CD4-positive, alpha-beta T cell treated with Interleukin-21 for 1 hour (primary cell): ENCODE data around the gene RXRA.

ENCODE experiments used
- DNase-seq: peaks from one replicate; pipeline ENCODE4 v3.0.0-alpha.2; 2020

RXRA gene

DNA sequence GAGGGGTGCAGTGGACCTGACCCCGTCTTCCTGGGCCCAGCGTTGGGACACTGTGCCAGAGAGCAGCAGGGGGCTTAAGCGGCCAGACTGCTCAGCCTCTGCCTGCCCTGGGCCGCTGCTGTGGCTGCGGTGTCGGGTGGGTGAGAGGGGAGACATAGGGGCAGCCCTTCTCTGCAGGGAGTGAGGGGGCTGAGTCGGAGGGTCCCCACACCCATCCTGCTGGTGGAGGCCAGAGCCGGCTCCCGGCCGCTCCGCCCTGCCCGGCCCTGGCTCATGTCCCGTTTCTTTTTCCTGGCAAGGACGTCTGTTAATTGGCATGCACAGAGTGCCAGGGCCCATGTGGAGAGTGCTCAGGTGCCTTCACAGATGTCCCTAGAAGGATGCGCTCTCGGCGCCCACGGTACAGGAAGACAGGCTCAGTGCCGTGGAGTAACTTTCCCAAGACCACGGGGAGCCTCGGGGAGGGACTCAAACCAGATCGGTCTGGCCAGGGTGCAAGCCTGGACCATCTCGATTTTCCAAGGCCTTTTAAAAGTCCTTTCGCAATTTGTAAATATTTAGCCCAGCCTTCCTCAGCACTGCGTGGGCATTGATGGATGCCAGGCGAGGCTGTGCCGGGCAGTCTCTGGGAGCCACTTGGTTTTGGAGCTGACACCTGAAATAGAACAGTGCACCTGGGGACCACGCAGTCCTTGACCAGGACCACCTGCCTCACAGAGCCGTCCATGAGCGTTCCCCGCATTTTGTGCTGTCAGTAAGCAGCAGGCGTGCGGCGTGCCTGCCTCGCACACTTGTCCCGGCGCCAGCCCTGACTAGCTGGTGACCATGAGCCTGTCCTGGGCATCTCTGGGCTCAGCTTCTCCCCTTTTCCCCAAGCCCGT is 60.9 kb downstream of the RXRA start:
- no peak for DNase-seq

DNA sequence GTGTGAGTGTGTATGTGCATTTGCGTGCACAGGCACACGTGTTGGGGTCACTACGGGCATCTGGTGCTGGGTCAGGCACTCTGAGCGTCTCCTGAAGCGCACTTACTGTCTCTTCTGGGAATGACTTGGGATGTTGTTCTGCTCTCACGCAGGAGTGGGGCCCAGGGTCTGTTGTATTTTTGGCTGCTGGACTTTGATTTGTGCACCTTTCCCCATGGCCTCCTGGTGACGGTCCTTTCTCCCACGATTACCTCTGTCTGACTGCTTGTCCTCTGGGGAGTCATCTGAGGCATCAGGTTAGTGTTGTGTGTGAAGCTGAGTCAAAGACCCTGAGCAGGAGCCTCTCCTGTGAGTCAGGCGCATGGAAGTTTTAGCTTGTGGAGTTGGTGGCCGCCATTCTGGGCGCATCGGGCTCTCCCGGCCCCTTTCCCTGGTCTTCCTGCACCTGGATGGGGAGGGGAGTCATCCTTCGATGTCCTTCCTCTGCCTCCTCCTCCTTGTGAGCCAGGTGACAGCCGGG is 62.1 kb downstream of the RXRA start:
- DNase-seq, result no peak

DNA sequence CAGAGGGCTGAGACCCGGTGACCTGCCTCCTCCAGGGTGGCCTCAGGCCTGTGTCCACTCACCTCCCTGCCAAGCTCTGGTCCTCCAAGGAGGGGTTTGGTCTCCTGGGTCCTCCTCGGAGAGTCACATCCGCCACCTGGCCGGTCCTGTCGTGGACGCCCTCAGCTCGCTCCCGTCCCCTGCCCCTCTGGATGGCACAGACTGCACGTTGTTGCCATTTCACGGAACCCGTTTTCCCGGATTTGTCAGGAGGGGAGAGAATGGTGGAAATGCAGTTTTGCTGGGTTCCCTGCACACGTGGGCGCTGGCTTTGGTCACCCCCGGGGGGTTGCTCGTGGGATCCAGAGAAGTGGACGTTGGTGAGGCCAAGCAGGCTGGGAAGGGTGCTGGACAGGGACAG is 62.7 kb downstream of the RXRA start:
- DNase-seq, result no peak

DNA sequence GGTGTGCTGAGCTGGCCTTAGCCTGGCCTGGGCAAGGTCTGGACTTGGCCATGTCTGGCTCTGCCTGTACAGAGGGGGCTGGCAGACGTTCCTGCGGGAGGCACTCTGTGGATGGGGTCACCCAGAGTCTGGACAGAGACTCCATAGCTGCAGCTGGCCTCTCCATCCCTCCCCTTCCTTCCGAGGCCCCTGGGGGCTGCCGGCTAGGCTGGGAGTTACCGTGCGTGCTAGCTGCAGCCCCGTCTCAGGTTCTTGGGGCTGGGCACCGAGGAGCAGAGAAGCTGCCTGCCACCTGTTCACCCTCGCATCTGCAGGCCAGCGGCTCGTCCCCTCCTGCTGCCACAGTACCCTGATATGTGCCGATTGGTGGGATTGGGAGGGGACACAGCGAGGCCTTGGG is 63.4 kb downstream of the RXRA start:
- DNase-seq, result no peak

DNA sequence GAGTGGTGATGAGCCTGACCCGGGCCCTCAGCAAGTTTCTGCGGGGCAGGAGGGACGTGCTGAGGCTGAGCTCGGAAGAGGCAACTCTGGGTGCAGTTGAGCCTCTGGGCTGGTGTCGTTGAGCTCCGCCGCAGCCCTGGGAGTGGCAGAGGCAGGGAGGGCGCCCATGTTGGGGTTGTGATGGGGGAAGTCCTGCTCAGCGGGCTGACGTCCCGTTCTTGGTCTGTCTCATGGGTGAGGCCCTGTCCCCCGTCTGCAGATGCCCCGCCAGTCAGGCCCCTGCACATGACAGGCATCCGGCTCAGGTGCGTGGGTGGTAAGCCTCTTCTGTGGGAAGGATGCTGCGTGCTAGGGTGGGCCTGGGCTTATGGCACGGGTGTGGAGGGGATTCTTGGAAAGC is 64.3 kb downstream of the RXRA start:
- DNase-seq, result peak; percentile 75

DNA sequence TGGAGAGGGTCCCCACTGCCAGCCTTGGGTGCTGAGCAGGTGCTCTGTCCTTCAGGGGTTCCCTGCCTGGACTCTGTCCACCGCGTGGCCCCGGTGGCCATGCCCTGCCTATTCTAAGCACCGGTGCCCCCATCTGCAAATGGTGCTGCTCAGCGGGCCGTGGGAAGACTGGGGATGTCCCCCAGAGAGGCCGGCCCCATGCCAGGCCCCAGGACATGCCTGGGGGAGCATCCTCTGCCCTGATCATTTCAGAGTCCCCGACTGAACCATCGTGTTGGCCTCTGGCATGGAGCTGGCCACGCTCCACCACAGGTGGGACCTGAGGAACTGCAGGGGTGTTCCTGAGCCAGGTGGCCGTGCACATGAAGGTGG is 64.7 kb downstream of the RXRA start:
- DNase-seq, result no peak

DNA sequence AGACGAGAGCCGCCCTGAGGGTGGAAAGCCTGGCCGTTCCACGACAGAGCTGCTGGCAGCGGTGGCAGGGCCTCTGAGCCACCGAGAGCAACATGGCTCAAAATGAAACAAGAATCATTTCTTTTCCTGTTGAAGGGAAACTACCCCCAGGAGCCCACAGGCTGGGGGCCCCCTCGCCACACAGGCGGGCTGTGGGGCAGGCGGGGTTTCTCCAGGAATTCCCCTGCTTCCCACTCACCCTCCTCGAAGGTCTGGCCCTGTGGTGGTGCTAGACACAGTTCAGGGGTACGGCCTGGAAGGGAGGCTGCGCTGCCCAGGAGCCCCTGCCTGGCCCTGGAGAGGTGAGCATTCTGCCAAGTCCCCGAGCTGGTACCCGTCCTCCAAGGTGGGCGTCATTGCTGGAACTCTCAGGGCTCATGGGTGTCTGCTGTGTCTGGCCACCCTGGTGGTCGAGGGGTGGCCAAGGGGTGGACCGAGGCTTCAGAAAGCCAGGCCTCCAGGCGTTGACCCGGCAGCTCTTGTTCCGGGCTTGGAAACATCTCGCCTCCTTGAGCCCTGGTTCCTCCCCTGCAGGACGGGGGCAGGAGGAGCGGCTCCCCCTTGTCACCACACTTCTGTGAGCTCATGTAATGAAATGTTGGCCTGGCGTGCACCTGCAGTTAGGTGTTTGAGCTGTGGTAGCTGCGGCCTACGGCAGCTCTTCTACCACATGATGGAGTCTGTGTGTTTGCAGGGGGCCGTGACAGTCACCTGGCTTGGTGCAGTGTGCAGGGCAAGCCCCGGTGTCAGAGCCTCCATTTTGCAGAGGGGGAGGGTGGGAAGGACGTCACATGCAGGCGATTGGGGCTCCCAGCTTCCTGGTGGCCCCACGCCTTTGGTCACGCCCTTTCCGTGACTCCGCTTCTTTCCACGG is 65.3 kb downstream of the RXRA start:
- peak; percentile 83 for DNase-seq

DNA sequence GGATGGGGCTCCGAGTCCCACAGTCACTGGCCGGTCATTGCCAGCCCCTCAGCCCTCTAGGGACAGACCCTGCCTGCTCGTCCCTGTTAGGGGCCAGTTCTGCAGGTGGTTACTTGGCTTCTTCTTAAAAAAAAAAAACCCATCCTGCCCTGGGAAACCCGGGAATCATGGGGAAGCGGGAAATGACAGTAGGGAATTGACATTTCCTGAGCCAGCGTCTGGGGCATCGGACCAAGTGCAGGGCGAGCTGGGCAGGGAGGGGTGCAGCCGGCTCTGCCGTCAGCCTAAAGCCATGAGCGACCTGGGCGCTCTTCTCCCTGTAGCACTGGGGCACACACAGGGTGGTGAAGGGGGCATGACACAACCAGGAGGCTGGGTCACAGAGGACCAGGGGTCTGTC is 66.6 kb downstream of the RXRA start:
- no peak for DNase-seq

DNA sequence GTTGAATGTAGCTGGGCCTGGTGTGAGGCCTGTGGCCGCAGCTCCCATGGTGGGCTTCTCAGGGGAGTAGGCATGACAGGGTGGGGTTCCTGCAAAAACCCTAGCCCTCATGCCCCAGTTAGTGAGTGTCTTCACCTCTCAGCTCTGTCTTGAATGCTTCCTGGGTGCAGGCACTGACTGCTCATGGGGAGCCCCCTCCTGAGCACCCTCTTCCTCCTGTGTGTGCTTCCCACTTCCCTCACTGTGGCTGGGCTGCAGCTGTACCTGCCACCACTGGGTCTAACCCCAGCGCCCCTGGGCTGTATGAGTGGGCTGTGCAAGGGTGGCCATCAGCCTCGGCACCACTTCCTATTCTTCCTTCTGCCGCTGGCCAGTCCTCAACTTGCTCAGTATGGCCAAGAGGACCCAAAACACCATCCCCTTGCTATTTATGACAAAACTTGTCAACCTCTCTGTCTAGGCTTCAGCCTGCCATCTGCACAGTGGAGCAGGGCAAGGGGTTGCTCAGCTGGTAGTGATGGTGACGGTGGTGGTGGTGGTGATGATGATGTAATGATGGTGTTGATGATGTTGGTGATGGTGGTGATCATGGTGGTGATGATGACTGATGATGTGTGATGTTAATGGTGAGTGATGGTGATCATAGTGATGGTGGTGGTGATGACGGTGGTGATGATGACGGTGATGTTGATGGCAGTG is 67.5 kb downstream of the RXRA start:
- peak; percentile 21 for DNase-seq

DNA sequence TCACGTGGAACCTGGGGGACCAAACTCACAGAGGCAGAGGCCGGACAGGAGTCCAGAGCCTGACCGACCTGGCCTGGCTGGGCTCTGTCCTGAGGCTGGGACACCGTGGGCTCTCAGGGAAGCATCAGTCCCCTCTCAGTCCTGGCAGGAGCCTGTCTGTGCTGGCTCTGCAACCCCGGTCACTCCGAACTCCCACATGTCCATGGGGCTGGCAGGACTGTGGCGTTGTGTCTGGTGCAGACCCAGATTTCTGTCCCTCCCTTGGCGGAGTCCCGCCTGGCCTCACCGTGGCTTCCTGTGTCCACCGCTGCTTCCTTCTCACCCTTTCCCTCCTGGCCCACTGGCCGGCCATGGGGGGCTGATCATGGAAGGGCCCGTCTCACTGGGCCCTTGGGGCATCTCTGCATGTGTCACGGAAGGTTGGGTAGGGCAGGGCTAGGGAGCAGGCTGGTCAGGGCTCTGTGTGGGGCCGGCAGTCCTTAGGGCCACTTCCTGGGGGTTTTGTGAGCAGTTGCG is 68.8 kb downstream of the RXRA start:
- DNase-seq, result no peak

DNA sequence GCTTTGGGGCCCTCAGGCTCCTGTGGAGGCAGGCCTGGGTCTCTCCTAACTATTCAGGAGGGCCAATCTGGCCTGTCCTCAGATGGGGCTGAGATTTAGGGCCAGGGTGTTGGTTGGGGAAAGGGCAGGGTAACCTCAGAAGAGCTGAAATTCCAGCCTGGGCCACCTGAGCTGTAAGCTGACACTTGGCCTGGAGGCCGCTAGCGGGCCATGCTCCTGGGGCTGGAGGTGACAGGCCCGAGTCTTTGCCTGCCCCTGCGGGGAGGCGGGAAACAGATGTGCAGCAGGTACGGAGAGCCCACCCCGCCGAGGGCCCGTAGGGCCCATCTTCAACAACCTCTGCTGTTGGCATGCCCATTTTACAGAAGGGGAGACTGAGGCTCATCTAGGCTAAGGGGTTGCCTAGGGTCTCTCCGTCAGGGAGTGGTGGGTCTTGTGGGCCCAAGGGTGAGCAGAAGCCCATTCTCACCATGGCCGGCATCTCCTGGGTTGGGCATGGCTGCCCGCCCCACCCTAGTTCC is 69.5 kb downstream of the RXRA start:
- no peak for DNase-seq

DNA sequence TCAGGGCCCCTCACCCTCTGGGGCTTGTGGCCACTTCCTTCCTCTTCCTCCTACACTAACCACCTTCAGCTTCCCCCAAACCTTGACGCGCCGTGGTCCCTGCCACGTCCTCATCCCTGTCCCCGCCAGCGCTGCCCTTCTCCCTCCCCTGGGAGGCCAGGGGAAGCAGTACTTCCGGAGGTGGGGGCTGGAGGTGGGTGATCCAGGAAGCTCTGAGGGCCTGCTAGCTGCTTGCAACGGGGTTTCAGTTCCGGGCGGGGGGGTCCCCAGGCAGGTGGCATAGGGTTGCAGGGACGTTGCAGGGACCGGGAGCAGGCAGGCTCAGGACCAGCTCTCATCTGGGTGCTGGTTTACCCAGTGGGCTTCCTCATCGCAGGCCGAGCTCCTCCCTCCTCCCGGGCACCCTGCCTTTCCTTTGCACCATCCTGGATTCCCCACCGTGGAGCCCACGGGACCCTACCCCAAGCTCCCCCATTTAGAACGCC is 70.0 kb downstream of the RXRA start:
- peak; percentile 64 for DNase-seq

DNA sequence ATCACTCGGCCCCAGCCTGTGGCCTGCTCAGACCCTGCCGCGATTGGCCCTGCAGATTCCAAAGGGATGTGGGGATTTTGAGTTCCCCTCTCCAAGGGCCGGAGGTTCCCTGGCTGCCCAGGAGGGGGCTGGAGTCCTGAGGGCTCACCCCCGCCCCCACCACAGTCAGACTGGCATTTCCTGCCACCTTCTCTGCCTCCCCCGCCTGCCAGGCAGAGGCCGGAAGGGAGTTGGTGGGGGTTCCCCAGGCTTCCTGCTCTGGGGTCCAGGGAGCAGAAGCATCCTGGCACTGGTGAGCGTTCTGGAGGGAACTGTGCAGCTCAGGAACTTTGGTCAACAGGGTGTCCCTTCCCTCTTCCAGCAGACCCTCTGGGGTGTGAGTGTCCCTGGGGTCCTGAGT is 70.6 kb downstream of the RXRA start:
- peak; percentile 64 for DNase-seq

DNA sequence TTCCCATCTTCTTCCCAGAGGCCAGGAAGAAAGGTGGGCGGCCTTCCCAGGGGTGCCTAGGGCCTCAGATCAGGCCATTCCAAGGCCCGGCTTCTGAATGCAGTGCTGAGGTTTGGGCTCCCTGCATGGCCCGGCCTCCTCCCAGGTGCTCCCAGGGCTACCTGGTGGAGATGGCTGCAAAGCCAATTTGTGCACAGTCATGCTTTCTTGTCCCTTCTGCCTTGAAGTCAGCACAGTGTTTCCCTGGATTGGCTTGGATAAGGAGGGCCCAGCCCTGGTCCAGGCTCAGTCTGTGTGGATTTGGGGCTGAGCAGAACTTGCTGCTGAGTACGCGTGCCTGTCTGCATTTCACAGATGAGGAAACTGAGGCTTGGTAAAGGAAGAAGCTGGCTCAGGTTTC is 72.5 kb downstream of the RXRA start:
- no peak for DNase-seq

DNA sequence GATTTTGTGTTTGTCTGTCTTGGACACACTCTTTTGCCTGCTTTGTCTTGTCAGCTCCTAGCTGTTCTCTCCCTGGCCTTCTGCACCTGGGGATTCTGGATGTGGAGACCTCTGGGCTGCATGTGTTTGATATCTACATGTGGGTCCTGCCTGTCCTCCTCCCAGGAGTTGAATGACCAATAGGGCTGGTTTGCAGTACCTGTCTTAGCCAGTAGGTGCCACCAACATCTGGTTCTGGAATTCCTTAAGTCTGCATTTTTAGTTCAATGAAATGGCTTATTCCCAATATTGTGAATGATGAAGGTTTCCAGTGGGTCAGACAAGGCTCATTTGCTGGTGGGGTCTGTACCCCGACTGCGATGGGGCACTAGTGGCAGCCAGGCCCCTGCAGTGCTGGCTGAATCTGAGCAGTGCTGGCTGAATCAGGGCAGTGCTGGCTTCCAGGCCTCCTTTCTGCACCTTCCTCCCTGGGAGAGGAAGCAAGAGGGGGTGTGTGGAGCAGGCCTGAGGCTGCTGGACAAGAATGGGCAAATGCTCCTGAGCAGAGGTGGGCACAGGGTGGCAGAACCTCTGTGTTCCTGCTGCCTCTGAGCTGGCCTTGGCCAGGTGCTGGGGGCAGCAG is 73.3 kb downstream of the RXRA start:
- DNase-seq, result peak; percentile 19

DNA sequence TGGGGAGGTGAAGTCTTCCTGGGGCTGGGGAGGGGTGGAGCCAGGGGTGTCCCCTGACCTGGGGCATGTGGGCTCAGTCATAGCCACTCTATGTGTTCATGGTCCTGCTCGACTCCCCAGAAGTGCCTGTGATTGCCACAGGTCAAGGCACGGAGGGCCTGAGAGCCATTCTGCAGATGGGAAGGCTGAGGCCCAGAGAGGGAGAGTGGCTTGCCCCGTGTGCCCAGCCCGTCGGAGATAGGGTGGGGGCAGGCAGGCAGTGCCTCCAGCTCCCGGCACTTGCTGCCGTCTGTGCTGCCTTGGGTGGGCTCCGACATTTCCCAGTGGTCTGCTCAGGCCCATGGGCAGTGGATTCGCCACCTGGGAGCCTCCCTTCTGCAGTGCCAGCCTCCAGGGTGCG is 74.0 kb downstream of the RXRA start:
- no peak for DNase-seq

DNA sequence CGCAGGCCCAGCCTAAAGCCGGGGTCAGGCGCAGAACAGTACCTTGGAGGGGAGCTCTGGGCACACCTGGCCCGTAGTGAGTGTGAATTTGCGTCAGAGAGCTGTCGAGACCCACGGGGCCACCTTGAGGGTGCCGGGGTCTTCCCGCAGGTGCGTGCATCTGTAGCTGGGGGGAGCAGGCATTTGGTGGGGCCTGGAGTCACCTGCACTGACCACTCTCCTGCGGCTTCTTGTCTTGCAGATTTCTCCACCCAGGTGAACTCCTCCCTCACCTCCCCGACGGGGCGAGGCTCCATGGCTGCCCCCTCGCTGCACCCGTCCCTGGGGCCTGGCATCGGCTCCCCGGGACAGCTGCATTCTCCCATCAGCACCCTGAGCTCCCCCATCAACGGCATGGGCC is 75.1 kb downstream of the RXRA start:
- no peak for DNase-seq

DNA sequence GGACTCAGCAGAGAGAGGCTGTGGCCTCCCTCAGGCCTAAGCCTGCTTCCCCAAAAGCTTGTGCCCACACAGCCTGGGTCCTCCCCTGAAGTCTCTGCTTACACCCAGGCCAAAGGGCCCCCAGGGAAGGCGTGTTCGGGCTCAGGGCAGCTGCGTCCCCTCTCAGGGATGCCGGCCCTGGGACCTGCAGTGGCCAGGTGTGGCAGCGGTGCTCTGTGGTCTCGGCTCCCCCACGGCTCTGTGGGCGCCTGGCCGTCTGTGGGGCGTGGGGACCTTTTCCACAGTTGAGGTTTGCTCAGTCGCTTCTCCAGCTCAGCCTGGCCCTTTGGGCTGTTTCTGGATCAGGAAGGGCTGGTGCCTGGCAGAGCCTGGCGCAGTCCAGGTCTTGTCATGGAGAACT is 75.9 kb downstream of the RXRA start:
- no peak for DNase-seq

DNA sequence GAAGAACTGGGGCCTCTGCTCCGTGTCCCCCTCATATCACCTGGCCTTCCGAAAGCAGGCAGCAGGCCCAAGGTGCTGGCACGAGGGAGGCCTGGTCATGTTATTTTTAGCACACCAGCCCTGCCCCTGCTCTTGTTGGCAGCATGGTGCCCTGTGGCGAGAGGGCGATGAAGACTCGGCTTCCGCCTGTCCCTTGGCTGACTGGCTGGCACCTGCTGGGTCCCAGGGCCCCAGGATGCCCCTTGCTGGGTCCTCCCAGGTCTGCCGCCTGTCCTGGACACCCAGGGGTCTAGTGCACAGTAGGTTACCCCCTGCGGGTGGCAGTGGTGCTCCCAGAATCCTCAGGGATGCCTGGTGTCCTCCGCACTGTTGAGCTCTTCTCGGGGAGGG is 77.0 kb downstream of the RXRA start:
- no peak for DNase-seq

DNA sequence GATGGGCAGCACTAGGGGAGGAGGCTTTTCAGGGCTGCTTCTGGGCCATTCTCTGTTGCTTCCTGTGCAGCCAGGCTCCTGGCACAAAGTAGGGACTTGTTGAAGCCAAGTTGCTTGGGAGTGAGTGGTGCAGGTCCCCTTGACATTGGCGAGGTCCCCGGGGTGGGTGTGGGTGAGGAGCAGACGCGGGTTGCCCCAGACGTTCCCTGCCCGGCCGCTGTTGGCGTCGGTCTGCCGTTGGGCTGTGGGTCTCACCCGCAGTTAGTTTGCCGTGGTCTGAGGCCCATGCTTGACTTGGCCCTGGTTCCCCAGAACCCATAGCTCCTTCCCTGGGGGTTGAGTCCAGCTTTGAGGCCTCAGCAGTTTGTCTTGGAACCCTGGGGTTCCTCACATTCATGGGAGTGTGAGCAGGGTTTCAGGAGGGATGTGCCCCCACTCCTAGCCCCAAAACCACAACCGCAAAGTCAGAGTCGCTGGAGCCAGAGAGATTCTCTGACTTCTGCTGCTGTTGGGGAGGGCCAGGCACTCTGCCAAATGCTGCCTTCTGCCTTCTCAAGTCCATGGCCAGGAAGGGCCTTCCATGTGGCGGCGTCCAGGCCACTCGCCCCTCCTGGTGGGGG is 77.5 kb downstream of the RXRA start:
- peak; percentile 47 for DNase-seq
